Loucy (cell line): Measurements from ENCODE around the gene CTNNB1.

Experiments
- CTCF ChIP-seq: fragments of 200-600 bp; sonication (generic); conservative IDR thresholded peaks from 2 replicates; pipeline ENCODE4 v1.5.1; 2014; ENCODE audit warnings: mild to moderate bottlenecking, antibody characterized with exemption, low read length
- EZH2phosphoT487 ChIP-seq: fragments of 200-600 bp; IDR thresholded peaks from 2 replicates; pipeline ENCODE4 v1.6.1; 2018; ENCODE audit warnings: antibody characterized with exemption, mild to moderate bottlenecking, moderate library complexity, borderline replicate concordance

DNA sequence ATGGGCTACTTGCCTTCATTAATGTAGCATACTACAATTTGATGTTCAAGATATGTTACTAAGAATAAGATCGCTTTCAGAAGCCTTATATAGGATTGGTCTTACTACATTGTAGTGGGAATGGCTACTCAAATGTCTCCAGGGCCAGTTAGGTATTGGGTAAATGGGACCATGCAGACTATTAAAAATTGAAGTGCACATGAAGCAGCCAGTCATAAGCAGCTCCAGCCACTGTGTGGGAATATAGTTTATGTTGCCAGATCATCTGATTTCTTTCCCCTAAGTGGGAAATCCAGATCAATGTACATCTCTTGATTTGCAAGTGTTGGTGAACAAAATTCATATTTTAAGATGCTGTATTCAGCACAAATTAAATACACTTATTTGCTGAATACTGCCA lies 5.1 kb downstream of the CTNNB1 start:
- no peak for TF ChIP-seq CTCF
- TF ChIP-seq EZH2phosphoT487: no peak
